ENCODE data around the gene SYS1. TPM values are rescaled to one million over a fixed set of nuclear protein-coding genes. Genes with fewer than 3 reads are reported as not detected.

The SYS1 gene
- total RNA-seq, 1 donor from 2014 or later: 25.2 TPM

- H3K79me2 ChIP-seq (ENCODE audit: insufficient read depth, low read length): peaks cover 90% of the 10 kb centered on the region
- H3K4me1 ChIP-seq (ENCODE audit: insufficient read depth, low read length): peaks cover 91% of the 10 kb centered on the region
- H3K9me3 Mint-ChIP-seq (ENCODE audit: unreplicated experiment): no peaks in the 10 kb centered on the region
- H3K9ac ChIP-seq (ENCODE audit: low read length): peak overlapping the region; percentile 99
- TF ChIP-seq EZH2 (IDR thresholded peaks at IDR 0.05; ENCODE audit: insufficient read depth, low read length): no peak
- no peak for TF ChIP-seq CTCF (IDR thresholded peaks at IDR 0.05; ENCODE audit: insufficient read depth, low read depth, low read length)
- peak overlapping the region; percentile 93 for H3K27ac ChIP-seq (ENCODE audit: low read depth, low read length)
- H3K36me3 Mint-ChIP-seq (ENCODE audit: low read depth, unreplicated experiment): peaks cover 4% of the 10 kb centered on the region
- no peaks in the 10 kb centered on the region for H3K27me3 Mint-ChIP-seq (ENCODE audit: low read depth, unreplicated experiment)
- DNase-seq (ENCODE audit: low read depth) (no peak), FAIRE-seq (no peak)
- peak overlapping the region; percentile 21 for H3K4me3 ChIP-seq (ENCODE audit: insufficient read depth, low read depth, low read length)
- peak overlapping the region; percentile 77 for H3K4me3 Mint-ChIP-seq (ENCODE audit: unreplicated experiment)
- peaks cover 45% of the 10 kb centered on the region for H4K20me1 ChIP-seq (ENCODE audit: insufficient read depth, low read length)
- H3K4me2 ChIP-seq (ENCODE audit: low read length): peak overlapping the region; percentile 95
- H3K27me3 ChIP-seq (ENCODE audit: insufficient read depth, low read length): no peaks in the 10 kb centered on the region
- no peaks in the 10 kb centered on the region for H3K9me3 ChIP-seq (ENCODE audit: insufficient read depth, low read depth, low read length)
- H2AFZ ChIP-seq (ENCODE audit: low read depth, low read length): no peak overlapping the region
- peaks cover 8% of the 10 kb centered on the region for H3K36me3 ChIP-seq (ENCODE audit: insufficient read depth, low read length)
- H3K27ac Mint-ChIP-seq (ENCODE audit: unreplicated experiment): peak overlapping the region; percentile 89
- peaks cover 82% of the 10 kb centered on the region for H3K4me1 Mint-ChIP-seq (ENCODE audit: low read depth, unreplicated experiment)
Observed at GRCh38 chr20:45341579-45341938, 21.4 kb upstream of the SYS1 start.

- TF ChIP-seq EZH2 (IDR thresholded peaks at IDR 0.05; ENCODE audit: insufficient read depth, low read length) (no peak), CTCF (IDR thresholded peaks at IDR 0.05; ENCODE audit: insufficient read depth, low read depth, low read length) (no peak)
- H3K4me3 ChIP-seq (ENCODE audit: insufficient read depth, low read depth, low read length): peak overlapping the region; percentile 21
- H3K36me3 Mint-ChIP-seq (ENCODE audit: low read depth, unreplicated experiment): peaks cover 4% of the 10 kb centered on the region
- H3K9me3 ChIP-seq (ENCODE audit: insufficient read depth, low read depth, low read length): no peaks in the 10 kb centered on the region
- H3K9ac ChIP-seq (ENCODE audit: low read length): peak overlapping the region; percentile 99
- peaks cover 8% of the 10 kb centered on the region for H3K36me3 ChIP-seq (ENCODE audit: insufficient read depth, low read length)
- peaks cover 50% of the 10 kb centered on the region for H4K20me1 ChIP-seq (ENCODE audit: insufficient read depth, low read length)
- H3K4me3 Mint-ChIP-seq (ENCODE audit: unreplicated experiment): peak overlapping the region; percentile 77
- H3K27ac Mint-ChIP-seq (ENCODE audit: unreplicated experiment): peak overlapping the region; percentile 89
- peak overlapping the region; percentile 95 for H3K4me2 ChIP-seq (ENCODE audit: low read length)
- no peaks in the 10 kb centered on the region for H3K9me3 Mint-ChIP-seq (ENCODE audit: unreplicated experiment)
- no peaks in the 10 kb centered on the region for H3K27me3 ChIP-seq (ENCODE audit: insufficient read depth, low read length)
- peaks cover 94% of the 10 kb centered on the region for H3K79me2 ChIP-seq (ENCODE audit: insufficient read depth, low read length)
- no peak overlapping the region for H2AFZ ChIP-seq (ENCODE audit: low read depth, low read length)
- DNase-seq (ENCODE audit: low read depth): peak; percentile 71
- H3K27me3 Mint-ChIP-seq (ENCODE audit: low read depth, unreplicated experiment): no peaks in the 10 kb centered on the region
- H3K4me1 Mint-ChIP-seq (ENCODE audit: low read depth, unreplicated experiment): peaks cover 79% of the 10 kb centered on the region
- peak overlapping the region; percentile 93 for H3K27ac ChIP-seq (ENCODE audit: low read depth, low read length)
- peaks cover 87% of the 10 kb centered on the region for H3K4me1 ChIP-seq (ENCODE audit: insufficient read depth, low read length)
- FAIRE-seq: no peak
Observed at GRCh38 chr20:45341939-45342854, 20.8 kb upstream of the SYS1 start.
